Measurements from ENCODE around the gene PTS. TPM values are rescaled to one million over a fixed set of nuclear protein-coding genes. Genes with fewer than 3 reads are reported as not detected.

The PTS gene
- total and polyA plus RNA-seq, 9 of the 15 experiments (the other 6 are each of a cell fraction or from before 2014, with no cell fraction given), result 27.1 to 72.7 (median 41.1) TPM

GRCh38 chr11:112210890-112211289, 15.3 kb upstream of the PTS start:
- TF ChIP-seq ZNF282 (CRISPR knock-in tag; IDR thresholded peaks at IDR 0.05), result no peak
- no peak for TF ChIP-seq RNF219 (CRISPR knock-in tag; IDR thresholded peaks at IDR 0.05)
- TF ChIP-seq ATF6 (CRISPR knock-in tag; IDR thresholded peaks at IDR 0.05), result no peak
- TF ChIP-seq FOSL1 (tag; conservative IDR thresholded peaks at IDR 0.05), result no peak
- no peak for TF ChIP-seq ESRRB (CRISPR knock-in tag; IDR thresholded peaks at IDR 0.05; ENCODE audit: borderline replicate concordance)
- TF ChIP-seq PKNOX1 (IDR thresholded peaks at IDR 0.05), result no peak
- no peak for TF ChIP-seq ZNF507 (tag; conservative IDR thresholded peaks at IDR 0.05)
- TF ChIP-seq ZNF146 (CRISPR knock-in tag; IDR thresholded peaks at IDR 0.05; ENCODE audit: unreplicated experiment), result no peak
- TF ChIP-seq ZNF444 (CRISPR knock-in tag; IDR thresholded peaks at IDR 0.05), result no peak
- no peak for TF ChIP-seq POLR3A (IDR thresholded peaks at IDR 0.05; ENCODE audit: borderline replicate concordance, extremely low read depth, insufficient read depth, insufficient read length)
- no peak for TF ChIP-seq HINFP (tag; conservative IDR thresholded peaks at IDR 0.05; ENCODE audit: low read depth)
- TF ChIP-seq ZNF511 (CRISPR knock-in tag; IDR thresholded peaks at IDR 0.05), result no peak
- TF ChIP-seq BHLHE40 (IDR thresholded peaks at IDR 0.05; ENCODE audit: low read length), result no peak
- no peak for TF ChIP-seq SRSF3 (IDR thresholded peaks at IDR 0.05; ENCODE audit: insufficient read depth, low read length)
- no peak for TF ChIP-seq ZNF174 (CRISPR knock-in tag; IDR thresholded peaks at IDR 0.05)
- TF ChIP-seq SPI1 (IDR thresholded peaks at IDR 0.05; ENCODE audit: borderline replicate concordance, low read depth, low read length), result no peak
- ATAC-seq (no peak), DNase-seq (ENCODE audit: extremely low read depth in 1 of 4, low spot score in 3 of 4) (no peak), FAIRE-seq (no peak)
- H4K20me1 ChIP-seq (replicated peaks; ENCODE audit: control insufficient read depth, insufficient read depth, low read length), result no peaks in the 10 kb centered on the region
- H3K9me1 ChIP-seq (ENCODE audit: control insufficient read depth, insufficient read depth, low read length), result no peaks in the 10 kb centered on the region
- no peaks in the 10 kb centered on the region for H3K36me3 ChIP-seq (ENCODE audit: control insufficient read depth, insufficient read depth, low read length)
- CTCF ChIA-PET (ENCODE audit: low intra/inter-chr PET ratio), result no interaction called here
- no peak overlapping the region for H2AFZ ChIP-seq (ENCODE audit: low read depth, low read length)
- BruUV-seq (replicated peaks), result no TSS peak
- no peaks in the 10 kb centered on the region for H3K79me2 ChIP-seq (ENCODE audit: control insufficient read depth, insufficient read depth, low read length)
- no peak overlapping the region for H3K9ac ChIP-seq (ENCODE audit: insufficient read depth in 1 of 2, low read depth in 2 of 2, low read length in 2 of 2)
- POLR2A ChIA-PET, result no interaction called here
- H3K27me3 ChIP-seq (ENCODE audit: control insufficient read depth in 2 of 2, insufficient read depth in 2 of 2, low read length in 2 of 2), result peaks cover 0 to 2% of the 10 kb centered on the region in 2 experiments; a peak in 2 of 5 replicates
- no peak overlapping the region for H3K27ac ChIP-seq (ENCODE audit: extremely low read depth, low read depth, low read length)
- no peak overlapping the region for H3K4me3 ChIP-seq
- no peak overlapping the region for H3K4me2 ChIP-seq (ENCODE audit: insufficient read depth, low read length)
- WGBS (ENCODE audit: insufficient coverage, low coverage, missing lambda C conversion rate), result 0% methylated on average over 1 of the region's 1 CpG
- H3K4me1 ChIP-seq (replicated peaks in 1 of 2; ENCODE audit: control insufficient read depth in 2 of 2, insufficient read depth in 2 of 2, low read length in 2 of 2), result no peaks in the 10 kb centered on the region
- H3K9me3 ChIP-seq (replicated peaks; ENCODE audit: control insufficient read depth, insufficient read depth, low read depth, low read length), result no peaks in the 10 kb centered on the region
- in situ Hi-C loops (cut with MboI) (no loop called here), intact Hi-C loops (cut with micrococcal nuclease) (no loop called here)

All from K562 (cell line).